Upper lobe of left lung (tissue), 4 donors: ENCODE measurements around the gene ERCC6L2.

Source experiments
- CTCF ChIP-seq, 6 experiments: fragments of 450-650 bp in 4 of 6; fragments of 200-600 bp in 2 of 6; sonication (generic) in 2 of 6; IDR thresholded peaks; one replicate each; pipeline ENCODE4 v1.5.1; 2016 to 2019; ENCODE audit warnings: antibody characterized with exemption in 6 of 6
- EP300 ChIP-seq, 4 donors: sonication (generic); formaldehyde crosslinking; IDR thresholded peaks; one replicate each; pipeline ENCODE4 v1.5.1; 2017; ENCODE audit warnings: antibody characterized with exemption in 4 of 4, control low read depth in 2 of 4
- POLR2A ChIP-seq, 4 donors: fragments of 450-650 bp; IDR thresholded peaks; one replicate each; pipeline ENCODE4 v1.5.1; 2016 to 2017; ENCODE audit warnings: antibody characterized with exemption in 4 of 4, mild to moderate bottlenecking in 2 of 4
- POLR2AphosphoS5 ChIP-seq, 2 donors: sonication (generic); formaldehyde crosslinking; IDR thresholded peaks; one replicate each; pipeline ENCODE4 v1.5.1; 2017; ENCODE audit warnings: antibody characterized with exemption in 2 of 2

GRCh38 chr9:95935861-95936578 lies 60.5 kb downstream of the ERCC6L2 start:
- TF ChIP-seq CTCF (IDR thresholded peaks at IDR 0.05) (no peak), EP300 (IDR thresholded peaks at IDR 0.05) (no peak), POLR2AphosphoS5 (IDR thresholded peaks at IDR 0.05) (no peak), POLR2A (IDR thresholded peaks at IDR 0.05) (no peak)
